GM23248 (cell line): ENCODE data around the gene KLK5.

Experiments used
- EZH2 ChIP-seq: fragments of 200-600 bp; sonication (generic); IDR thresholded peaks from 2 replicates; pipeline ENCODE4 v1.6.1; 2018; ENCODE audit warnings: antibody characterized with exemption, mild to moderate bottlenecking; ENCODE audit not compliant: insufficient read depth, poor library complexity, severe bottlenecking
- EZH2phosphoT487 ChIP-seq: fragments of 200-600 bp; sonication (generic); IDR thresholded peaks from 2 replicates; pipeline ENCODE4 v1.6.1; 2018; ENCODE audit warnings: antibody characterized with exemption, moderate library complexity, mild to moderate bottlenecking, low read depth; ENCODE audit not compliant: insufficient read depth

GRCh38 chr19:51001515-51001914 is 48.7 kb upstream of the KLK5 start, which contains the start of gene KLK8:
- TF ChIP-seq EZH2phosphoT487, result no peak
- no peak for TF ChIP-seq EZH2
